ENCODE results near the gene MIER1. TPM values are rescaled to one million over a fixed set of nuclear protein-coding genes. Genes with fewer than 3 reads are reported as not detected.

MIER1 gene
- total RNA-seq, result 23.7 and 34.3 TPM in 2 replicates

GRCh38 chr1:66924756-66925557 is at the start of gene MIER1, which contains the start of gene DNAI4:
Gene MIER1, plus strand, starts transcription at chr1:66924990. Its CDS starts 39 bp downstream, at chr1:66925029.
Gene DNAI4, minus strand, starts transcription at chr1:66924856. Its CDS starts 25 bp downstream, at chr1:66924831.

Other genes starting within 250 kb of the MIER1 start
- 4.2 and 13.4 TPM in 2 replicates for gene DYNLT5, start 172.5 kb upstream of the MIER1 start, total RNA-seq
- gene INSL5, start 123.7 kb upstream of the MIER1 start, total RNA-seq, result not detected in 2 replicates
- gene DNAI4, start 134 bp upstream of the MIER1 start, total RNA-seq, result 1.9 and 3.8 TPM in 2 replicates
- 5.5 and 9.3 TPM in 2 replicates for gene SLC35D1, start 129.2 kb downstream of the MIER1 start, total RNA-seq
- not detected in 2 replicates for gene C1orf141, start 210.0 kb downstream of the MIER1 start, total RNA-seq
- gene IL23R, start 241.5 kb downstream of the MIER1 start, total RNA-seq, result not detected in 2 replicates